Activated CD8-positive, alpha-beta memory T cell treated with anti-CD3 and anti-CD28 coated beads, Interleukin-2, amount 50 U/mL, for 24 hours (primary cell): ENCODE data around the gene KLHL22.
"Not testable (repeated sequence)": the region's sequence is repeated elsewhere in the genome, so short reads cannot be mapped to it uniquely, and the experiment has no call there.

Source experiments
- DNase-seq: peaks from one replicate; pipeline ENCODE4 v3.0.0-alpha.2; 2020; ENCODE audit errors: extremely low read depth

The KLHL22 gene

GRCh38 chr22:20494978-20495860 is at the start of gene KLHL22:
Gene KLHL22 (minus strand): TSS chr22:20495795. CDS start chr22:20489211, 6,584 bp downstream.
- DNase-seq: no peak

DNA sequence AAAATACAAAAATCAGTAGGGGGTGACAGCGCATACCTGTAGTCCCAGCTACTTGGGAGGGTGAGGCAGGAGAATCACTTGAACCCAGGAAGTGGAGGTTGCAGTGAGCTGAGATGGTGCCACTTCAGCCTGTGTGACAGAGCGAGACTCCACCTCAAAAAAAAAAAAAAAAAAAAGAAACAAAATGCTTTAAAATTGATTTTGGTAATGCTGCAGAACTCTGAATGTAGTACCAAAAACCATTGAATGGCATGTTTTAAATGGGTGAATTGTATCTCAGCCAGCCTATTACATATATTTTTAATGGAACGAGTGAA is 49.7 kb upstream of the KLHL22 start:
- DNase-seq: not testable (repeated sequence)

DNA sequence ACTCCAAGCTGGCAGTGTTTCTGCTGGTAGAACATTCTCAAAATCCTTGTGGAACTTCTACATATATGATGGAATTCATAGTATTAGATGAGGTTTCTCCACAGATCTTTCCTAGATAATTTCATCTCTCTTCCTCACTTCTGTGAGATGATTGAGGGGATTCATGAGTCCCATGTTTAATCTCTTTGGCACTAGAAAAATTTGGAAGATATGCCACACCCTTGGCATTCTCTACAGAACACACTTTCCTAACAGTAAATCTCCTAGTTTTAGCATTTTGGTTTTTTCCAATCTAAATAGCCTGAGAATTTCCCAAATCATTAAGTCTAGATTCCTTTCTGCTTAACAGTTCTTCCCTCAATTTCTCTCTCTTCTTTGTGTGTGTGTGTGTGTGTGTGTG is 47.1 kb upstream of the KLHL22 start:
- no peak for DNase-seq

DNA sequence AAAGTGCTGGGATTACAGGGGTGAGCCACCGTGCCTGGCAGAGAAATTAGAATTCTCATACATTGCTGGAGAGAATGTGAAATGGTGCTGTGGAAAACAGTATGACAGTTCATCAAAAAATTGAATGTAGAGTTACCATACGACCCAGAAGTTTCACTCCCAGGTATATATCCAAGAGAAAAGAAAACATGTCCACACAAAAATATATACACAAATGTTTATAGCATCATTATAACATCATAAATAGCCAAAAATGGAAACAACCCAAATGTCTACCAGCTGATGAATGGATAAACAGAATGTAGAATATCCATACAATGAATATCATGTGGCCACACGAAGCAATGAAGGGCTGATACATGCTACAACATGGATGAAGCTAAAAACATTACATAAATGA is 46.5 kb upstream of the KLHL22 start:
- DNase-seq: no peak

DNA sequence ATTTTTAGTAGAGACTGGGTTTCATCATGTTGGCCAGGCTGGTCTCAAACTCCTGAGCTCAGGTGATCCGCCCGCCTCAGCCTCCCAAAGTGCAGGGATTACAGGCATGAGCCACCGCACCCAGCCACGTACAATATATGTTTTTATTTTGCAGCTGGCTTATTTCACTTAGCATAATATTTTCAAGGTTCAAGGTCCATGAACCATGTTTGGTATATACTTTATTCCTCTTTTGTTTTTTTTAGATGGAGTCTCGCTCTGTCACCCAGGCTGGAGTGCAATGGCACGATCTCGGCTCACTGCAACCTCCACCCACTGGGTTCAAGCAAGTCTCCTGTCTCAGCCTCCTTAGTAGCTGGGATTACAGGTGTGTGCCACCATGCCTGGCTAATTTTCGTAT is 43.3 kb upstream of the KLHL22 start:
- DNase-seq: not testable (repeated sequence)

GRCh38 chr22:20537983-20538382 is 42.4 kb upstream of the KLHL22 start:
- no peak for DNase-seq

- DNase-seq: no peak
Measured at GRCh38 chr22:20537325-20537756, 41.7 kb upstream of the KLHL22 start.

- no peak for DNase-seq
Measured at GRCh38 chr22:20536590-20537324, 41.2 kb upstream of the KLHL22 start.

DNA sequence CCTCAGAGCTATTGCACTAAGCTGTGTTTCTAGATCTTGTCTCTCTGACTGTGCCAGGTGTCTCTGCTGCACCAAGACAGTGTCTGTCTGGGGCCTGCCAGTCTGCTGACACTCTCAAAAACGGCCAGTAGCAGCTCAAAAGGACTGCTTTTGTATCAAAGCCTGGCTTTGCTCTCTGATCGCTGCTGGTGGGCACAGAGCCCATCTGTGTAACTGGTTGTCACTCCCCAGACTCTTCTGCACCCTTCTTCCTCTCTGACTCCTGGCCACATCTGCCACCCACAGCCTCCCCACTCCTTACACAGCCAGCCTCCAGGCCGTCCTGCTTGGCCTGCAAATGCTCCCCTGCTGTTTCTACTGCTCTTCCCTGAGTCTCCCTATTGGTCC is 38.3 kb upstream of the KLHL22 start:
- no peak for DNase-seq

- DNase-seq: no peak
Measured at GRCh38 chr22:20533095-20533878, 37.7 kb upstream of the KLHL22 start.

GRCh38 chr22:20532256-20532993 is 36.8 kb upstream of the KLHL22 start:
- no peak for DNase-seq

DNA sequence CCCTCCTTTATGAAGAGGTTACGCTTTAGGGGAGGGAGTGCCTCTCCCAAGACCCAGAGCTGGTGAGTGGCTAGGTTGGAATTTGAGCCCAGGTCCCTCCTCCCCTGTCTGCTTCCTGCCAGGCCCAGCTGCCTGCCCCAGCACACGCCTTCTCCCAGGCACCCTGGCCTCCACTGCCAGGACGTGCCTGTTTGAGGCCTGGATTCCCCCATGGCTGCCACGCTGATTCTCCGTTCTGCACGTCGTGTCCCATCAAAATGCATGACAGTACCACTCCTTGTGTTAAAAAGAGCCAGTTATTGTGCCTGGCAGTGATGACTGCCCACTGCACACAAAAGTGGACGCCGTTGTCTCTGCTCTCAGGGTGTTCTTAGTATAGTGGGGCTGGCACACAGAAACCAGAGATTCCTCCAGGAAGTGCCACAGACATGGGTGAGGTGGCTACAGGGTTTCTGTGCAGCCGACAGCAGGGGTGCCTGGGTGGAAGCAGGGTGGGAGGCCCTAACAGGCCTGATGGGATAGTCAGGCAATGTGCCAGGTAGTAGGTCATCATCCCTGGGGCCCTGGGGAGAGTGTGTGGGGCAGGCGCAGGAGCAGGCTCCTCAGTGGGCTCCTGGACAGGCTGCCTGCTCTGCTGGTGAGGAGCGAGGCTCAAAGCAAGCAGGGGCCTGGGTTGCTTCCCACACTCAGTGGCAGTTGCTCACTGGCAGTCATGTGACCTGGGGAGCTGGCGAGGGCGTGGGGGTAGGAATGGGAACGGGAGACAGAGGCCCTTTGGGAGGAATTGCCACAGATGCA is 36.0 kb upstream of the KLHL22 start:
- no peak for DNase-seq

DNA sequence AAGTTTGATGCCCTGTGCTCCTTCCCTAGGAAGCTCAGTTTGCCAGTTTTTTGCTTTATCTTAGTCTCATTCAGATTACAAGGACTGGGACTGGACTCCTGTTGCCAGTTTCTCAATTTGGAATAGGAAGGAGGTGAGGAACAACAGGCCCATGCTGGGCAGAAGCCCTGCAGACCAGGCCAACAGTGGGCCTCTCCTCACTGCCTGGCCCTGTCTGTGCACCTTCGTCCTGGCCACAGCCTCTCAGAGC is 35.5 kb upstream of the KLHL22 start:
- DNase-seq: no peak

- DNase-seq: no peak
Measured at GRCh38 chr22:20530368-20531153, 35.0 kb upstream of the KLHL22 start.

GRCh38 chr22:20528405-20528978 is 32.9 kb upstream of the KLHL22 start:
- no peak for DNase-seq

- DNase-seq: no peak
Measured at GRCh38 chr22:20526628-20527355, 31.2 kb upstream of the KLHL22 start.

DNA sequence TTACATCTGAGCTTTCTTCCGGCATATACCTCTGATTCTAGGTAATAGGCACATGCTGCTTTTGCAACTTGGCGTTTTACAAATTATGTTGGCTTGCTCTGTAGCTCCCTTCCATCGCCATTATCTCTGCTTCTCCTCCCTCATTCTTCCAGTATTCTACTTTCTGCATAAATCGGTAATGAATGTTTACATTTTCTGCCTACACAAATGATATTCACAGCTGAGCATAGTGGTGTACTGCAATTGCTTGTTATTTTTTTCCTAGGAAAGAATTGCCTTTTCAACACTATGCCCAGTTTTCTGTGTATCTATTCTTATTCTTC is 30.7 kb upstream of the KLHL22 start:
- no peak for DNase-seq

DNA sequence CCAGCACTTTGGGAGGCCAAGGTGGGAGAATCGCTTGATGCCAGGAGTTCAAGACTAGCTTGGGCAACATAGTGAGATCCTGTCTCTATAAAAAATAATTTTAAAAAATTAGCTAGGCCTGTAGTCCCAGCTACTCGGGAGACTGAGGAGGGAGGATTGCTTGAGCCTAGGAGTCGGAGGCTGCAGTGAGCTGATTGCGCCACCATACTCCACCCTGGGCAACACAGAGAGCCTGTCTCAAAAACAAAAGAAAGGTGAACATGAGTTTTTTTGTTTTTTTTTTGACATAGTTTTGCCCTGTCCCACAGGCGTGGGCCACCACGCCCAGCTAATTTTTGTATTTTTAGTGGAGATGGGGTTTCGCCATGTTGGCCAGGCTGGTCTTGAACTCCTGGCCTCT is 29.5 kb upstream of the KLHL22 start:
- DNase-seq: no peak

- no peak for DNase-seq
Measured at GRCh38 chr22:20524004-20524481, 28.4 kb upstream of the KLHL22 start.
